ENCODE measurements around the gene PAPSS2. TPM values are rescaled to one million over a fixed set of nuclear protein-coding genes. Genes with fewer than 3 reads are reported as not detected.
A peak's percentile ranks its signal among the peaks of the same experiment; 100 is the strongest.
"Not testable (repeated sequence)": the region's sequence is repeated elsewhere in the genome, so short reads cannot be mapped to it uniquely, and the experiment has no call there.

Gene PAPSS2
- total RNA-seq, 2 donors from 2014 or later: 0.19 to 2.6 TPM

DNA sequence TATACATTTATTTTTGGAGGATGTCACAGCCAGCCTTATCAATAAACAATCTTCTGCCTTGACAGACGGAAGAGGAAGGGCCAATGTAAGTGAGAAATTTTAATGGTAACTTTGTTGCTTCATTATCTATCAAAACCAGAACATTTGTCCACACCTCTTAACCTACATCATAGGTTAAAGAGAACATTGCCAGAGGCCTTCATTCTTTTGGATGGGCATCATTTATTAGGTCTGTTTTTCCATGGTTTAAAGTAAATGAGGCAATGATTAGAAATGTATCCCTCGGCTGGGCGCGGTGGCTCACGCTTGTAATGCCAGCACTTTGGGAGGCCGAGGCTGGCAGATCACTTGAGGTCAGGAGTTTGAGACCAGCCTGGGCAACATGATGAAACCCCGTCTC is 29.5 kb upstream of the PAPSS2 start:
- H3K4me1 Mint-ChIP-seq (ENCODE audit: low read depth in 2 of 2): no peaks in the 10 kb centered on the region
- no peaks in the 10 kb centered on the region for H3K27me3 Mint-ChIP-seq
- no peaks in the 10 kb centered on the region for H3K9me3 Mint-ChIP-seq
- DNase-seq (ENCODE audit: low spot score): no peak
- H3K27ac Mint-ChIP-seq: no peak overlapping the region
- H3K4me3 Mint-ChIP-seq: no peak overlapping the region
- ATAC-seq: no peak
- no peaks in the 10 kb centered on the region for H3K36me3 Mint-ChIP-seq

DNA sequence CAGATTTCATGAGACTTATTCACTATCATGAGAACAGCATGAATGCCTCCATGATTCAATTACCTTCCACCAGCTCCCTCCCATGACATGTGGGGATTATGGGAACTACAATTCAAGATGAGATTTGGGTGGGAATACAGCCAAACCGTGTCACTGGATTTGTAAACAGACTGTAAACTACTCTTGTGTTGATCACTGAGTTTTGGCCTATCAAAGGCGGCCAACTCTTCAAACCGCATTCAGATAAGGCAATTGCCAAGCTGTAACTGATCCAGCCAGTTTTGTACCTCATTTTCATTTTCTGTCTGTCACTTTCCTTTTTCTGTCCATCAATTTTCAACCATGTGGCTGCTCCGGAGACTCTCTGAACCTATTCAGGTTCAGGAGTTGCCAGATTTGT is 27.2 kb upstream of the PAPSS2 start:
- peaks cover 9 to 12% of the 10 kb centered on the region in 2 donors for H3K4me1 Mint-ChIP-seq (ENCODE audit: low read depth in 2 of 2)
- DNase-seq (ENCODE audit: low spot score): no peak
- H3K27me3 Mint-ChIP-seq: no peaks in the 10 kb centered on the region
- H3K36me3 Mint-ChIP-seq: no peaks in the 10 kb centered on the region
- H3K4me3 Mint-ChIP-seq: no peak overlapping the region
- no peak for ATAC-seq
- H3K9me3 Mint-ChIP-seq: peaks cover 3% of the 10 kb centered on the region
- no peak overlapping the region for H3K27ac Mint-ChIP-seq

DNA sequence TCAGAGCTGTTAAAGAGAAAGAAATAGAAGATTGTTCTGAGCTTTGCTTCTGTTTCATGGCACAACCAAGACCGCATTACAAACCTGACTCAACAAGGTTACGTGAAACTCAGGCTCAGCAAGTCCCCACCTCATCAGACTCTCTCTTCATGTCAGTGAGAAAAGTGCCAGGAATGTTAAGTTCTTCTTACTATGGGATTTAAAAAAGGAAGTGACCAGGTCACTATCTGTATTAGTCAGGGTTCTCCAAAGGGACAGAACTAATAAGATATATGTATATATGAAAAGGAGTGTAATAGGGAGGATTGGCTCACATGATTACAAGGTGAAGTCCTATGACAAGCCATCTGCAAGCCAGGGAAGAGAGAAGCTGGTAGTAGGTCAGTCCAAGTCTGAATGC is 25.4 kb upstream of the PAPSS2 start:
- H3K4me3 Mint-ChIP-seq: no peak overlapping the region

DNA sequence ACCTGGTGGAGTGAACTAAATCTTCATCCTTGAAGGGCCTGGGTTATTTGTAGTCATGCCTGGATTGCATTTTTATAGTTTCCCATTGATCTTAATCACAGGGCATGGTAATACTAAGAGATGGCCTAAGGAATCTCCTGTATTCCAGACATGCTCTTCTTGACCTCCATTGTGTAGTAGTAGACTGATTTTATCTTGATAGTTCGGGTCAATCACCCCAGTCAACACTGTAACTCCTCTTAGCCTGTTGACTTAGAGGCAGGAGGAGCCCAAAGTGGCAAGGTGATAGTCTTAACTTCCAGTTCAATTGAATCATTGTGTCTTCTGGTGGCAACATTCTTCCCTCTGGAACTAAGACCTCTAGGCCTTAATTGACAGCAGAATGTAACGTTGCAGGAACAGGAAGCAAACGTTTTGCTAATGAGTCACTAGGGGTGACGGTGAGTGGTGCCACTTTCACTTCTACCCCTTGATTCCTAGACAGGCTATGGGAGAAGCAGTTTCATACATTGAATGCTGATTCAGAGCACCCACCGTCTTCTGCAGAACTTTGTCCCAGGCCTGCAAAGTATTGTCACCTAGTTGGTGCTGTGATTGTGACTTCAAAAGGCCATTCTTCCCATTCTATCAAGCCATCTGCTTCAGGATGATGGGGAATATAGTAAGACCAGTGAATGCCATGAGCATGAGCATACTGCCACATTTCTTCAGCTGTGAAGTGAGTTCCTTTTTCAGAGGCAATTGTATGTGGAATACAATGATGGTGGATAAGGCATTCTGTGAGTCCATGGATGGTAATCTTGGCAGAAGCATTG is 24.0 kb upstream of the PAPSS2 start:
- Mint-ChIP-seq H3K27ac (no peak overlapping the region), H3K4me1 (ENCODE audit: low read depth in 2 of 2) (peaks cover 9 to 12% of the 10 kb centered on the region in 2 donors), H3K4me3 (no peak overlapping the region), H3K27me3 (no peaks in the 10 kb centered on the region), H3K36me3 (no peaks in the 10 kb centered on the region), H3K9me3 (peaks cover 3% of the 10 kb centered on the region)
- DNase-seq (ENCODE audit: low spot score) (no peak), ATAC-seq (peak; percentile 72 to 88)

More for the DNA sequence above, 25.4 kb upstream of the PAPSS2 start:
- ATAC-seq (no peak), DNase-seq (ENCODE audit: low spot score) (no peak)
- Mint-ChIP-seq H3K27me3 (no peaks in the 10 kb centered on the region), H3K4me1 (ENCODE audit: low read depth in 2 of 2) (peaks cover 9 to 12% of the 10 kb centered on the region in 2 donors), H3K36me3 (no peaks in the 10 kb centered on the region), H3K27ac (no peak overlapping the region), H3K9me3 (peaks cover 3% of the 10 kb centered on the region)

DNA sequence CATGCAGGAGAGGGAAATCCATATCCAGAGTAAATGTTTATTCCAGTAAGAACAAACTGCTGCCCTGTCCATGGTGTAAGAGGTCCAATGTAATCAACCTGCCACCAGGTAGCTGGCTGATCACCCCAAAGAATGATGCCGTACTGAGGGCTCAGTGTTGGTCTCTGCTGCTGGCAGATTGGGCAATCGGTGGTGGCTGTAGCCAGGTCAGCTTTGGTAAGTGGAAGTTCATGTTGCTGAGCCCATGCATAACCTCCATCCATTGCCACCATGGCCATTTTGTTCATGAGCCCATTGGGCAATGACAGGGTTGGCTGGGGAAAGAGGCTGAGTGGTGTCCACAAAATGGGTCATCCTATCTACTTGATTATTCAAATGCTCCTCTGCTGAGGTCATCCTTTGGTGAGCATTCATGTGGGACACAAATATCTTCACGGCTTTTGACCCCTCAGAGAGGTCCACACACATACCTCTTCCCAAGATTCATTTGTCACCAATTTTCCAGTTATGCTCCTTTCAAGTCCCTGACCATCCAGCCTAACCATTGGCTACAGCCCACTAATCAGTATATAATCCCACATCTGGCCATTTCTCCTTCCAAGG is 23.3 kb upstream of the PAPSS2 start:
- H3K27me3 Mint-ChIP-seq: no peaks in the 10 kb centered on the region
- H3K27ac Mint-ChIP-seq: no peak overlapping the region
- peaks cover 3% of the 10 kb centered on the region for H3K9me3 Mint-ChIP-seq
- no peak for DNase-seq (ENCODE audit: low spot score)
- H3K4me3 Mint-ChIP-seq: no peak overlapping the region
- ATAC-seq: no peak
- H3K36me3 Mint-ChIP-seq: no peaks in the 10 kb centered on the region
- peaks cover 9 to 12% of the 10 kb centered on the region in 2 donors for H3K4me1 Mint-ChIP-seq (ENCODE audit: low read depth in 2 of 2)

DNA sequence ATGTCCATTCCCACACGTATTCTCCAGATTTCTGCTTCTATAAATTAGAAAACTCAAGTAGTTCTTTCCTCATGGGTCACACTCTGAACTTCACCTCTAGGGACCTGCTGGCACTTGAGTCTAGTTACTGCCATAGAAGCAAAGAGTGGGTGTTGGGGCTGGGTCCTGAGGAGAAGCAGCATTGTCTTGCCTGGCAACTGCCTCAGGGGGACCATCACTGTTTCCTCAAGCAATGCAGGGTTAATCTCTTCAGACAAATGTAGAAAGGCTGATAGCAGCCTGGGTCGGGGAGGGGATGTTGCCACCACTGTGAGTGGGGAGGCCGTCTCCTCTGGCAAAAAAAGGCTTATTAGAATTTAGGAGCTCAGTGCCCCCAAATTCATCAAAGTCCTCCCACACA is 20.2 kb upstream of the PAPSS2 start:
- Mint-ChIP-seq H3K36me3 (no peaks in the 10 kb centered on the region), H3K4me1 (ENCODE audit: low read depth in 2 of 2) (peaks cover 9 to 12% of the 10 kb centered on the region in 2 donors), H3K9me3 (peaks cover 3% of the 10 kb centered on the region), H3K27ac (no peak overlapping the region), H3K4me3 (no peak overlapping the region), H3K27me3 (no peaks in the 10 kb centered on the region)
- ATAC-seq (no peak), DNase-seq (ENCODE audit: low spot score) (no peak)

DNA sequence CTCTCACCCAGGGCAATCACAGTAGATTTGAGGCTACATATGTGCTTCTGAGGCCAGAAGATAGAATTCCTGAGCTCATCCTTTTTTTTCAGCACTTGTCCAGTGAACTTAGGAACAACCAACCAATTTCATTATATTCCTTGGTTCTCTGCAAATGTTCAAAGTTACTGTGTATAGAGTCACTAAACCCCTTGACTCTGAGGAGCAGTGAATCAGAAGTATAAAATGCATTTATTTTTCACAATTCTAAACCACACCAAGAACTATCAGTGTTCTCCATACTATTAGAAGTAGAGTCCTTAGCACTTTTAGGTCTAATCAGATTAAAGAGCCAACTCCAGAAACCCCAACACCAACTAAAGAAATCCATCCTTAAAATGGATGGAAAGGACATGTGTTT is 19.6 kb upstream of the PAPSS2 start:
- ATAC-seq (no peak), DNase-seq (ENCODE audit: low spot score) (no peak)
- Mint-ChIP-seq H3K27me3 (no peaks in the 10 kb centered on the region), H3K36me3 (no peaks in the 10 kb centered on the region), H3K4me3 (no peak overlapping the region), H3K27ac (no peak overlapping the region), H3K9me3 (peaks cover 3% of the 10 kb centered on the region), H3K4me1 (ENCODE audit: low read depth in 2 of 2) (peaks cover 9 to 12% of the 10 kb centered on the region in 2 donors)

DNA sequence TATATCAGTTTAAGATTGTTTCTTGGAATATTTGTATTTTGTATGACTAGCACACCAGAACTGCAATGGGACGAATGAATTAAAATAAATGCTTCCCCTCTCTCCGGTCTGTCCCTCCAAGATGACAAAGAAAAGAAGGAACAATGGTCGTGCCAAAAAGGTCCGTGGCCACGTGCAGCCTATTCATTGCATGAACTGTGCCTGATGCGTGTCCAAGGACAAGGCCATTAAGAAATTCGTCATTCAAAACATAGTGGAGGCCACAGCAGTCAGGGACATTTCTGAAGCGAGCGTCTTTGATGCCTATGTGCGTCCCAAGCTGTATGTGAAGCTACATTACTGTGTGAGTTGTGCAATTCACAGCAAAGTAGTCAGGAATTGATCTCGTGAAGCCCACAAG is 17.2 kb upstream of the PAPSS2 start:
- DNase-seq (ENCODE audit: low spot score) (no peak), ATAC-seq (no peak)
- Mint-ChIP-seq H3K9me3 (no peaks in the 10 kb centered on the region), H3K27ac (no peak overlapping the region), H3K4me1 (ENCODE audit: low read depth in 2 of 2) (no peaks in the 10 kb centered on the region), H3K4me3 (no peak overlapping the region), H3K36me3 (no peaks in the 10 kb centered on the region), H3K27me3 (peaks cover 0 to 2% of the 10 kb centered on the region in 2 donors)

DNA sequence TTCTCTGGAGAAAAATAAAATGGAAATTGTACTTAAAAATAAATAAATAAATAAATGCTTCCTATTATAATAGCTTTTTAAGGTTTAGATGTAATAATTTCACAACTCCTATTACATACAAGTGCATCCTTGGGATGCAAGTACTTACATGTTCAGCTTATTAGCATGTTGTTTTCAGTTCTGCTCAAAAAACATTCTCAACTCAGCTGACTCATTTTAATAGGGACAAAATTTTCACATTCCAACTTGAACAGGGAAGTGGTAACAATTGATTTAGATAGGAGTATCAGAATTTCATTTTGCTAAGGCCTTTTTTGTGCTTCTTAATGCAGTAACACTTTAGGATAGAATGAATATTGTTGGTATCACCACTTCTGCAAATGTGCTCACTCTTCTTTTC is 16.7 kb upstream of the PAPSS2 start:
- H3K4me3 Mint-ChIP-seq: no peak overlapping the region
- H3K27ac Mint-ChIP-seq: no peak overlapping the region
- ATAC-seq: no peak
- H3K4me1 Mint-ChIP-seq (ENCODE audit: low read depth in 2 of 2): no peaks in the 10 kb centered on the region
- H3K9me3 Mint-ChIP-seq: no peaks in the 10 kb centered on the region
- no peak for DNase-seq (ENCODE audit: low spot score)
- H3K27me3 Mint-ChIP-seq: peaks cover 0 to 2% of the 10 kb centered on the region in 2 donors
- no peaks in the 10 kb centered on the region for H3K36me3 Mint-ChIP-seq

DNA sequence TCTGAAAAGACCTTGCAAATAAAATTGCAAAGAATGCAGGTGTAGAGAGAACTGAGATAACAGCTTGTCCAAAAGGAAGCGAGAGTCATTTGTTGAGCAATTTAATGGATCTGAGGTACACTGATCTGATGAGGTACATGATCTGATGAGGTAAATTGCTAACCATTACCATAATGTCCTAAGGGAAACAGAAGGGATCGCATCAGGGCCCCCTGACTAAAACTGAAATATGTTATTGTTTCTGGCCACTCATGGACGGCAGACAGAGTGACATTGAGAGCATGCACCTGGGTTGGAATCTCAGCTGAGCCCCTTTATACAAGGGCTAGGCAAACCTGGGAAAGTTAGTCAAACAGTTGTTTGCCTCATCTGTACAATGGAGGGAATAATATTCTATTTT is 15.8 kb upstream of the PAPSS2 start:
- DNase-seq (ENCODE audit: low spot score) (no peak), ATAC-seq (no peak)
- Mint-ChIP-seq H3K9me3 (no peaks in the 10 kb centered on the region), H3K27ac (no peak overlapping the region), H3K4me3 (no peak overlapping the region), H3K27me3 (peaks cover 0 to 4% of the 10 kb centered on the region in 2 donors), H3K4me1 (ENCODE audit: low read depth in 2 of 2) (no peaks in the 10 kb centered on the region), H3K36me3 (no peaks in the 10 kb centered on the region)

DNA sequence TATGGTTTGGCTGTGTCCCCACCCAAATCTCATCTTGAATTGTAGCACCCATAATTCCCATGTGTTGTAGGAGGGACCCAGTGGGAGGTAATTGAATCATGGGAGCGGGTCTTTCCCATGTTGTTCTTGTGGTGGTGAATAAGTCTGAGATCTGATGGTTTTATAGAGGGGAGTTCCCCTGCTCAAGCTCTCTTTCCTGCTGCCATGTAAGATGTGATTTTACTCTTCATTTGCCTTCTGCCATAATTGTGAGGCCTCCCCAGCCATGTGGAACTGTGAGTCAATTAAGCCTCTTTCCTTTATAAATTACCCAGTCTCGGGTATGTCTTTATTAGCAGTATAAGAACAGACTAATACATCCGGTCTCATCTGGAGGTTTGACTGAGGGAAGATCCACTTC is 15.2 kb upstream of the PAPSS2 start:
- not testable (repeated sequence) for H3K4me3 Mint-ChIP-seq; H3K27me3 Mint-ChIP-seq; H3K36me3 Mint-ChIP-seq; ATAC-seq; H3K27ac Mint-ChIP-seq; DNase-seq (ENCODE audit: low spot score); H3K4me1 Mint-ChIP-seq (ENCODE audit: low read depth in 2 of 2); H3K9me3 Mint-ChIP-seq

DNA sequence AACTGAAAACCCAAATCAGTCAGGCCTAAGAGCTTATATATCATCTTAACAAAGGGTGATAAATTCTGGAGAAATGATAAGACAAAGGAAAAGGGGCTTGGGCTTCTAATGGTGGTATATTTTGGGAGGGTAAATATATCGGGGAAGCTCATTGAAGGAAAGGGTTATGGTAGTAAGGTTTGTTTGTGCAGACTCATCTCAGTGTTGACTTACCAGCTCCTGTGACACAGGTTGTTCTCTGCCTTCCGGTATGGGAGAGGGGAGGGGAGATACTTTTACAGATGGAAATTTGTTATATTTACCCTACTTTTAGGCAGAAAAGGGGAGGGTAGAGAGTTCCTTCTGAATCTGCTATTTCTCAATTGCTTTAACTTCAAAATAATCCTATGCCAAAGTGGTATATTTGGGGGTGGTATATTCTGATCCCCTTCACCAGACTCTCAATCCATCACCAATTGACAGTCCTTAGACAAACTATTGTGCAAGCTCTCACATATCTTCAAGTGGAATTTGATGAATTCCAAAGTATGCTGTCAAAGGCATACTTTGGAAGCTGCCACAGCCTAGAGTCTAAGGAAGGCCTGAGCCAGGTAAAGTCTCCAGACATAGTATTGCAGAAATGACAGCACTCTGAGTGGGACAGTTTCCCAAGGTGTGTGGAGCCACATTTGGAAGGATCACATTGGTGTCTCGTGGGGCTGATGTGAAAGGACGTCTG is 13.3 kb upstream of the PAPSS2 start:
- Mint-ChIP-seq H3K4me3 (no peak overlapping the region), H3K36me3 (no peaks in the 10 kb centered on the region), H3K27me3 (peaks cover under 1 to 4% of the 10 kb centered on the region in 2 donors), H3K9me3 (no peaks in the 10 kb centered on the region), H3K4me1 (ENCODE audit: low read depth in 2 of 2) (no peaks in the 10 kb centered on the region), H3K27ac (no peak overlapping the region)
- DNase-seq (ENCODE audit: low spot score): no peak
- ATAC-seq: no peak

DNA sequence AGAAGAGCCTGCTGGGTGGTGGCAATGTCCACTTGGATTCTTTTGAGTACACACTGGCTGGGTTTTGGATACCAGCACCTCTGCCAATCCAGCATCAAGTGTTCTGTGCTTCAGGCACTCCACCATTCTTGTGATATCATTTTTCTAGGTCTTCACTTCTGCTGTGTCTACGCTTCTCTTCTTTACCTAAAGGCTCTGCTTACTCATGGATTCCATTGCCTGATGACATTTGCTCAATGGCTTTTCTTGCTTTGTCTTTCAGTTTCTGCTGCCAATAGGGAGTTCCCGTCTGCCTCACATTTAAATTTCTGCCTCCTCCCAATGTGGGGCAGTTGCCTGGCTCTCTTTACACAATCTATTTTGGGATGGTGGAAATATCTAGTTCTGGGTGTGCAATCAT is 12.7 kb upstream of the PAPSS2 start:
- Mint-ChIP-seq H3K4me1 (ENCODE audit: low read depth in 2 of 2) (no peaks in the 10 kb centered on the region), H3K27ac (no peak overlapping the region), H3K4me3 (no peak overlapping the region), H3K36me3 (no peaks in the 10 kb centered on the region), H3K9me3 (no peaks in the 10 kb centered on the region), H3K27me3 (peaks cover 6 to 7% of the 10 kb centered on the region in 2 donors)
- no peak for DNase-seq (ENCODE audit: low spot score)
- no peak for ATAC-seq

Data from natural killer cell treated with Interleukin-12 subunit alpha and Interleukin-12 subunit beta and Interleukin-15 and Interleukin-18, amount 100 ng/mL, for 72 hours (primary cell).